RPMI8226 (cell line): ENCODE results near the gene CTTN.
"Not testable (repeated sequence)": the region's sequence is repeated elsewhere in the genome, so short reads cannot be mapped to it uniquely, and the experiment has no call there.

Experiments
- DNase-seq: peaks from one replicate; pipeline ENCODE4 v3.0.0-alpha.2; 2015

CTTN gene

GRCh38 chr11:70429724-70430521 is 31.6 kb downstream of the CTTN start:
- no peak for DNase-seq

- no peak for DNase-seq
Observed at GRCh38 chr11:70430671-70431574, 32.6 kb downstream of the CTTN start.

GRCh38 chr11:70431611-70432010 is 33.3 kb downstream of the CTTN start:
- DNase-seq: no peak

GRCh38 chr11:70432065-70432464 is 33.7 kb downstream of the CTTN start:
- DNase-seq: no peak

- DNase-seq: no peak
Observed at GRCh38 chr11:70432580-70432979, 34.3 kb downstream of the CTTN start.

- DNase-seq: no peak
Observed at GRCh38 chr11:70433038-70433437, 34.7 kb downstream of the CTTN start.

GRCh38 chr11:70433526-70433925 is 35.2 kb downstream of the CTTN start:
- DNase-seq: no peak

- no peak for DNase-seq
Observed at GRCh38 chr11:70433966-70434812, 35.9 kb downstream of the CTTN start.

GRCh38 chr11:70434813-70435278 is 36.5 kb downstream of the CTTN start:
- DNase-seq: no peak

GRCh38 chr11:70435361-70435760 is 37.0 kb downstream of the CTTN start:
- DNase-seq: no peak

GRCh38 chr11:70435765-70436500 is 37.6 kb downstream of the CTTN start:
- DNase-seq: no peak

GRCh38 chr11:70436501-70436860 is 38.2 kb downstream of the CTTN start:
- no peak for DNase-seq

- no peak for DNase-seq
Observed at GRCh38 chr11:70437111-70437784, 38.9 kb downstream of the CTTN start.

- DNase-seq: no peak
Observed at GRCh38 chr11:70440206-70440605, 41.9 kb downstream of the CTTN start.

GRCh38 chr11:70443773-70444030 is 45.4 kb downstream of the CTTN start:
- no peak for DNase-seq

- DNase-seq: no peak
Observed at GRCh38 chr11:70445091-70445490, 46.8 kb downstream of the CTTN start.

- no peak for DNase-seq
Observed at GRCh38 chr11:70445605-70446004, 47.3 kb downstream of the CTTN start.

- no peak for DNase-seq
Observed at GRCh38 chr11:70448983-70449567, 50.7 kb downstream of the CTTN start.

- no peak for DNase-seq
Observed at GRCh38 chr11:70454197-70454767, 56.0 kb downstream of the CTTN start.

GRCh38 chr11:70454811-70455210 is 56.5 kb downstream of the CTTN start:
- not testable (repeated sequence) for DNase-seq

GRCh38 chr11:70455354-70455753 is 57.0 kb downstream of the CTTN start:
- DNase-seq: no peak
